HCT116 (cell line): ENCODE measurements around the gene ROBO1. TPM values are rescaled to one million over a fixed set of nuclear protein-coding genes. Genes with fewer than 3 reads are reported as not detected.

ENCODE experiments used
- ATAC-seq: fragments of 200-7000 bp; cut with Tn5 transposase; 2 replicates; pipeline ENCODE4 v1.9.1; 2020; ENCODE audit warnings: mild to moderate bottlenecking, moderate library complexity
- BruUV-seq: library from RNA; stranded (reverse); fragments of 400-500 nt; replicated peaks from 2 replicates; lab custom pipeline; 2021; lab: Mats Ljungman, UMichigan
- CTCF ChIA-PET: fragments of 300-600 bp; sonication (Branson Sonifier 250); formaldehyde crosslinking; loops from one replicate; lab custom pipeline; 2021; ENCODE audit warnings: antibody characterized with exemption; lab: Charles Lee
- POLR2A ChIA-PET: fragments of 300-600, 350-600 bp; sonication (Branson Sonifier 250); formaldehyde crosslinking; loops from one replicate; lab custom pipeline; 2021; ENCODE audit warnings: antibody characterized with exemption; lab: Charles Lee
- RAD21 ChIA-PET, 2 experiments: fragments of 300-600 bp; sonication (Branson Sonifier 250); formaldehyde crosslinking; loops; one replicate each; lab custom pipeline; 2023; ENCODE audit warnings: low total read pairs in 2 of 2; ENCODE audit not compliant: uncharacterized antibody in 2 of 2, unreplicated experiment in 2 of 2, low non-redundant PET in 1 of 2; lab: Charles Lee
- DNase-seq: peaks from one replicate; pipeline ENCODE4 v3.0.0-alpha.2; 2010; ENCODE audit warnings: low read depth, low spot score
- H2AFZ ChIP-seq: fragments of 200-600 bp; shearing (Covaris generic), sonication (generic); 2 replicates; pipeline ENCODE4 v1.6.1; 2017; ENCODE audit warnings: low read depth, mixed run types, mixed read lengths, antibody characterized with exemption, low read length; ENCODE audit not compliant: poor library complexity, severe bottlenecking
- H3K27ac ChIP-seq: 2 replicates; pipeline ENCODE4 v1.5.1; 2012; ENCODE audit warnings: low read depth, low read length
- H3K27me3 ChIP-seq: fragments of 200-600 bp; sonication (generic); 2 replicates; pipeline ENCODE4 v1.6.1; 2016; ENCODE audit warnings: mixed run types, low read length, mixed read lengths; ENCODE audit not compliant: insufficient read depth
- H3K36me3 ChIP-seq, 2 experiments: fragments of 200-500 bp in 1 of 2; fragments of 200-600 bp in 1 of 2; sonication (Bioruptor generic) in 1 of 2; sonication (generic) in 1 of 2; 2 replicates each; pipeline versions ENCODE4 v1.5.1 to v1.6.1; 2014 to 2016; ENCODE audit warnings: low read length in 2 of 2, inconsistent platforms in 1 of 2, mixed read lengths in 1 of 2, mixed run types in 1 of 2; ENCODE audit not compliant: insufficient read depth in 2 of 2, control insufficient read depth in 1 of 2
- H3K4me1 ChIP-seq, 2 experiments: fragments of 200-600 bp in 1 of 2; sonication (generic) in 1 of 2; 2 replicates each; pipeline versions ENCODE4 v1.5.1 to v1.6.1; 2012 to 2017; ENCODE audit warnings: low read length in 2 of 2, inconsistent platforms in 1 of 2, mild to moderate bottlenecking in 1 of 2, mixed read lengths in 1 of 2, mixed run types in 1 of 2, moderate library complexity in 1 of 2; ENCODE audit not compliant: insufficient read depth in 2 of 2, control insufficient read depth in 1 of 2
- H3K4me2 ChIP-seq: fragments of 200-600 bp; sonication (generic); 2 replicates; pipeline ENCODE4 v1.6.1; 2017; ENCODE audit warnings: mixed run types, low read length, mixed read lengths
- H3K4me3 ChIP-seq, 2 experiments: fragments of 200-600 bp in 1 of 2; sonication (generic) in 1 of 2; replicated peaks in 1 of 2; 2 replicates each; pipeline ENCODE4 v1.5.1; 2011 to 2016; ENCODE audit warnings: low read length in 2 of 2, control low read depth in 1 of 2, low read depth in 1 of 2, mild to moderate bottlenecking in 1 of 2, mixed read lengths in 1 of 2, mixed run types in 1 of 2
- H3K79me2 ChIP-seq: fragments of 200-600 bp; sonication (generic); 2 replicates; pipeline ENCODE4 v1.6.1; 2017; ENCODE audit warnings: mild to moderate bottlenecking, mixed run types, low read length, moderate library complexity, mixed read lengths; ENCODE audit not compliant: insufficient read depth
- H3K9ac ChIP-seq: fragments of 200-600 bp; sonication (generic); 2 replicates; pipeline ENCODE4 v1.6.1; 2016; ENCODE audit warnings: low read length, mixed read lengths
- H3K9me2 ChIP-seq: fragments of 200-600 bp; sonication (generic), shearing (Covaris generic); 2 replicates; pipeline ENCODE4 v1.6.1; 2017; ENCODE audit warnings: mixed run types, mild to moderate bottlenecking, moderate library complexity; ENCODE audit not compliant: insufficient read depth
- H3K9me3 ChIP-seq, 2 experiments: fragments of 200-500 bp in 1 of 2; fragments of 200-600 bp in 1 of 2; sonication (Bioruptor generic) in 1 of 2; sonication (generic) in 1 of 2; 2 replicates each; pipeline ENCODE4 v1.6.1; 2014 to 2017; ENCODE audit warnings: low read length in 2 of 2, mixed read lengths in 2 of 2, inconsistent platforms in 1 of 2, low read depth in 1 of 2, mild to moderate bottlenecking in 1 of 2, mixed run types in 1 of 2, moderate library complexity in 1 of 2; ENCODE audit not compliant: control insufficient read depth in 1 of 2, insufficient read depth in 1 of 2
- H4K20me1 ChIP-seq: fragments of 200-600 bp; sonication (generic), shearing (Covaris generic); 2 replicates; pipeline ENCODE4 v1.6.1; 2017; ENCODE audit warnings: mixed run types, mild to moderate bottlenecking, moderate library complexity; ENCODE audit not compliant: insufficient read depth
- CBX3 ChIP-seq: IDR thresholded peaks from 2 replicates; pipeline ENCODE4 v1.6.1; 2012; ENCODE audit warnings: low read depth
- CEBPB ChIP-seq: IDR thresholded peaks from 2 replicates; pipeline ENCODE4 v1.6.1; 2012; ENCODE audit warnings: low read depth
- EGR1 ChIP-seq: IDR thresholded peaks from 2 replicates; pipeline ENCODE4 v1.6.1; 2012; ENCODE audit warnings: low read depth
- ELF1 ChIP-seq: IDR thresholded peaks from 2 replicates; pipeline ENCODE4 v1.6.1; 2012; ENCODE audit warnings: low read depth, borderline replicate concordance
- EZH2phosphoT487 ChIP-seq: fragments of 200-600 bp; IDR thresholded peaks from 2 replicates; pipeline ENCODE4 v1.6.1; 2018; ENCODE audit warnings: antibody characterized with exemption, borderline replicate concordance
- FOSL1 ChIP-seq: IDR thresholded peaks from 2 replicates; pipeline ENCODE4 v1.6.1; 2012; ENCODE audit warnings: low read depth
- JUND ChIP-seq: IDR thresholded peaks from 2 replicates; pipeline ENCODE4 v1.6.1; 2012
- POLR2A ChIP-seq: IDR thresholded peaks from 2 replicates; pipeline ENCODE4 v1.7.0; 2011; ENCODE audit warnings: borderline replicate concordance; ENCODE audit not compliant: insufficient read depth, insufficient read length; ENCODE audit errors: extremely low read depth
- RAD21 ChIP-seq: IDR thresholded peaks from 2 replicates; pipeline ENCODE4 v1.6.1; 2012; ENCODE audit warnings: low read depth, mild to moderate bottlenecking
- SIN3A ChIP-seq: IDR thresholded peaks from 2 replicates; pipeline ENCODE4 v1.6.1; 2012; ENCODE audit warnings: low read depth
- SRF ChIP-seq: IDR thresholded peaks from 2 replicates; pipeline ENCODE4 v1.6.1; 2012; ENCODE audit warnings: low read depth
- YY1 ChIP-seq: IDR thresholded peaks from 2 replicates; pipeline ENCODE4 v1.6.1; 2011; ENCODE audit warnings: low read length, low read depth, moderate library complexity, mild to moderate bottlenecking; ENCODE audit not compliant: insufficient replicate concordance; ENCODE audit errors: extremely low read depth
- ZFX ChIP-seq: fragments of 450-650 bp; IDR thresholded peaks from 2 replicates; pipeline ENCODE4 v1.6.1; 2017
- ZNF274 ChIP-seq: fragments of 200-500 bp; sonication (Bioruptor generic); IDR thresholded peaks from 2 replicates; pipeline ENCODE4 v1.6.1; 2014; ENCODE audit warnings: mild to moderate bottlenecking, low read depth, low read length, inconsistent platforms
- intact Hi-C: fragments of 100-400 bp; cut with micrococcal nuclease; formaldehyde crosslinking; loops from 2 replicates; pipeline ENCODE4 v1.10.0; 2022
- total RNA-seq: library from RNA; stranded (reverse); gene quantifications from one replicate; pipeline ENCODE4 v1.2.1, GENCODE V29; 2021; ENCODE audit not compliant: unreplicated experiment
- TF ChIP-seq, protein P1 (sequence below): IDR thresholded peaks from 2 replicates; pipeline ENCODE4 v1.6.1; 2012
- TF ChIP-seq, protein P2 (sequence below), 3 experiments: fragments of 200-600 bp in 1 of 3; sonication (generic) in 1 of 3; IDR thresholded peaks in 2 of 3; conservative IDR thresholded peaks in 1 of 3; 2 replicates each; pipeline ENCODE4 v1.5.1; 2012 to 2017; ENCODE audit warnings: low read depth in 2 of 3, low read length in 2 of 3, antibody characterized with exemption in 1 of 3, borderline replicate concordance in 1 of 3, control low read depth in 1 of 3, mild to moderate bottlenecking in 1 of 3, mixed read lengths in 1 of 3, mixed run types in 1 of 3, moderate library complexity in 1 of 3; ENCODE audit not compliant: insufficient read depth in 1 of 3
- TF ChIP-seq, protein P3 (sequence below): IDR thresholded peaks from 2 replicates; pipeline ENCODE4 v1.6.1; 2012; ENCODE audit warnings: low read depth

ROBO1 gene
- total RNA-seq, 1 experiment from 2014 or later: 0.27 TPM

DNA sequence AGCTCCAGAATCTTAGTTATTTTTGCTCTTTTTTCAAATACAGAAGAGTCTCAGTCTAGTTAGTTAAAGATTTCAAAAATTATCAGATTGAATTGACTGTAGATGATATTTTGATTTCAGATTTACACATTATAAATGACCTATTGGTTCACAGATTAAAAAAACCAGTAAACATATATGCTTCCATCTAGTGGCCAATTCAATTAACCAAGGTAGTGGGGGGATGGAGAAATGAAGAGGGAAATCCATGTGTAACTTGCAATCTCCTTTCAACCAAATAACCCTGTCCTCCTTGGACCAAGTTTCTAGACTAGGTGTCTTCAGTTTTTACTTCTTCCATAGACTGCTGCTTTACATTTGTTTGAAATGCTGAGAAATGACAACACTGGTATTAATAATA is 789.8 kb downstream of the ROBO1 start:
- no peaks in the 10 kb centered on the region for H3K27me3 ChIP-seq
- BruUV-seq: no TSS peak
- H3K4me3 ChIP-seq: no peak overlapping the region
- no peak overlapping the region for H3K4me2 ChIP-seq
- no peaks in the 10 kb centered on the region for H4K20me1 ChIP-seq
- RAD21 ChIA-PET: no interaction called here
- POLR2A ChIA-PET: no interaction called here
- H2AFZ ChIP-seq: no peak overlapping the region
- intact Hi-C loops: no loop called here
- DNase-seq (no peak), ATAC-seq (no peak)
- CTCF ChIA-PET: no interaction called here
- peaks cover 4 to 10% of the 10 kb centered on the region in 2 experiments; a peak in 3 of 4 replicates for H3K9me3 ChIP-seq
- H3K79me2 ChIP-seq: no peaks in the 10 kb centered on the region
- TF ChIP-seq FOSL1: no peak
- TF ChIP-seq RAD21: no peak
- no peak for TF ChIP-seq POLR2A
- TF ChIP-seq ELF1: no peak
- no peak for TF ChIP-seq YY1
- TF ChIP-seq, protein P1, sequence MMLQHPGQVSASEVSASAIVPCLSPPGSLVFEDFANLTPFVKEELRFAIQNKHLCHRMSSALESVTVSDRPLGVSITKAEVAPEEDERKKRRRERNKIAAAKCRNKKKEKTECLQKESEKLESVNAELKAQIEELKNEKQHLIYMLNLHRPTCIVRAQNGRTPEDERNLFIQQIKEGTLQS: no peak
- no peak for TF ChIP-seq JUND
- no peak for TF ChIP-seq CEBPB
- no peak for TF ChIP-seq SRF
- no peak for TF ChIP-seq EGR1
- no peak for TF ChIP-seq EZH2phosphoT487
- TF ChIP-seq ZNF274: no peak
- no peak overlapping the region for H3K9ac ChIP-seq
- H3K4me1 ChIP-seq: no peaks in the 10 kb centered on the region
- H3K27ac ChIP-seq: no peak overlapping the region
- no peaks in the 10 kb centered on the region for H3K36me3 ChIP-seq
- no peaks in the 10 kb centered on the region for H3K9me2 ChIP-seq

DNA sequence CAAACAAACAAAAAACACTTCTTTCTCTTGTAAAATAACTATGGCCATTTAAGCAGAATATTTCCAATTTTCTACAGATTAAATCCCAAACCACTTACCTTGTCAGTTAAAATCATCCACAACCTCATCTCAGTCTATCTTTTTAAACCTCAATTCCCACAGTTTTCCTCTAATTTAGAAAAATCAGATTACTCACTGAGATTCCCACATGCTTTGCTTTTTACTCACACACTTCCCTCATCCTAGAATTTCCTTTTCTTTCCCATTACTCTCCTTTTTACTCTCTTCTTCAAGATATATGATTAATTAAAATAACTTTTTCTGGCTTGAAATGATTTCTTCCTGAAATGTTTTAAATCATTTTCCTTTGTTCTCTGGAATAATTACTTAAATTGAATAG is 790.7 kb downstream of the ROBO1 start:
- ChIA-PET RAD21 (no interaction called here), CTCF (no interaction called here), POLR2A (no interaction called here)
- Histone ChIP-seq H3K27ac (no peak overlapping the region), H3K4me3 (no peak overlapping the region), H3K79me2 (no peaks in the 10 kb centered on the region), H3K4me1 (no peaks in the 10 kb centered on the region), H3K9me2 (no peaks in the 10 kb centered on the region), H2AFZ (no peak overlapping the region), H4K20me1 (no peaks in the 10 kb centered on the region), H3K9ac (no peak overlapping the region), H3K36me3 (no peaks in the 10 kb centered on the region), H3K9me3 (peaks cover 0 to 9% of the 10 kb centered on the region in 2 experiments; a peak in 3 of 4 replicates), H3K4me2 (no peak overlapping the region), H3K27me3 (no peaks in the 10 kb centered on the region)
- ATAC-seq: no peak
- DNase-seq: no peak
- BruUV-seq: no TSS peak
- intact Hi-C loops: no loop called here
- no peak for TF ChIP-seq SRF
- TF ChIP-seq SIN3A: no peak
- no peak for TF ChIP-seq CBX3
- TF ChIP-seq ZFX: no peak
- TF ChIP-seq POLR2A: no peak
- no peak for TF ChIP-seq EGR1
- TF ChIP-seq, protein P2, sequence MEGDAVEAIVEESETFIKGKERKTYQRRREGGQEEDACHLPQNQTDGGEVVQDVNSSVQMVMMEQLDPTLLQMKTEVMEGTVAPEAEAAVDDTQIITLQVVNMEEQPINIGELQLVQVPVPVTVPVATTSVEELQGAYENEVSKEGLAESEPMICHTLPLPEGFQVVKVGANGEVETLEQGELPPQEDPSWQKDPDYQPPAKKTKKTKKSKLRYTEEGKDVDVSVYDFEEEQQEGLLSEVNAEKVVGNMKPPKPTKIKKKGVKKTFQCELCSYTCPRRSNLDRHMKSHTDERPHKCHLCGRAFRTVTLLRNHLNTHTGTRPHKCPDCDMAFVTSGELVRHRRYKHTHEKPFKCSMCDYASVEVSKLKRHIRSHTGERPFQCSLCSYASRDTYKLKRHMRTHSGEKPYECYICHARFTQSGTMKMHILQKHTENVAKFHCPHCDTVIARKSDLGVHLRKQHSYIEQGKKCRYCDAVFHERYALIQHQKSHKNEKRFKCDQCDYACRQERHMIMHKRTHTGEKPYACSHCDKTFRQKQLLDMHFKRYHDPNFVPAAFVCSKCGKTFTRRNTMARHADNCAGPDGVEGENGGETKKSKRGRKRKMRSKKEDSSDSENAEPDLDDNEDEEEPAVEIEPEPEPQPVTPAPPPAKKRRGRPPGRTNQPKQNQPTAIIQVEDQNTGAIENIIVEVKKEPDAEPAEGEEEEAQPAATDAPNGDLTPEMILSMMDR (IDR thresholded peaks at IDR 0.05 in 2 of 3, conservative IDR thresholded peaks at IDR 0.05 in 1 of 3; ENCODE audit: borderline replicate concordance in 1 of 3, insufficient read depth in 1 of 3, low read depth in 2 of 3, low read length in 2 of 3): no peak
- no peak for TF ChIP-seq RAD21
- no peak for TF ChIP-seq ZNF274
- TF ChIP-seq, protein P3, sequence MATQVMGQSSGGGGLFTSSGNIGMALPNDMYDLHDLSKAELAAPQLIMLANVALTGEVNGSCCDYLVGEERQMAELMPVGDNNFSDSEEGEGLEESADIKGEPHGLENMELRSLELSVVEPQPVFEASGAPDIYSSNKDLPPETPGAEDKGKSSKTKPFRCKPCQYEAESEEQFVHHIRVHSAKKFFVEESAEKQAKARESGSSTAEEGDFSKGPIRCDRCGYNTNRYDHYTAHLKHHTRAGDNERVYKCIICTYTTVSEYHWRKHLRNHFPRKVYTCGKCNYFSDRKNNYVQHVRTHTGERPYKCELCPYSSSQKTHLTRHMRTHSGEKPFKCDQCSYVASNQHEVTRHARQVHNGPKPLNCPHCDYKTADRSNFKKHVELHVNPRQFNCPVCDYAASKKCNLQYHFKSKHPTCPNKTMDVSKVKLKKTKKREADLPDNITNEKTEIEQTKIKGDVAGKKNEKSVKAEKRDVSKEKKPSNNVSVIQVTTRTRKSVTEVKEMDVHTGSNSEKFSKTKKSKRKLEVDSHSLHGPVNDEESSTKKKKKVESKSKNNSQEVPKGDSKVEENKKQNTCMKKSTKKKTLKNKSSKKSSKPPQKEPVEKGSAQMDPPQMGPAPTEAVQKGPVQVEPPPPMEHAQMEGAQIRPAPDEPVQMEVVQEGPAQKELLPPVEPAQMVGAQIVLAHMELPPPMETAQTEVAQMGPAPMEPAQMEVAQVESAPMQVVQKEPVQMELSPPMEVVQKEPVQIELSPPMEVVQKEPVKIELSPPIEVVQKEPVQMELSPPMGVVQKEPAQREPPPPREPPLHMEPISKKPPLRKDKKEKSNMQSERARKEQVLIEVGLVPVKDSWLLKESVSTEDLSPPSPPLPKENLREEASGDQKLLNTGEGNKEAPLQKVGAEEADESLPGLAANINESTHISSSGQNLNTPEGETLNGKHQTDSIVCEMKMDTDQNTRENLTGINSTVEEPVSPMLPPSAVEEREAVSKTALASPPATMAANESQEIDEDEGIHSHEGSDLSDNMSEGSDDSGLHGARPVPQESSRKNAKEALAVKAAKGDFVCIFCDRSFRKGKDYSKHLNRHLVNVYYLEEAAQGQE: no peak
